Measurements from ENCODE around the gene ANK3.

DNA sequence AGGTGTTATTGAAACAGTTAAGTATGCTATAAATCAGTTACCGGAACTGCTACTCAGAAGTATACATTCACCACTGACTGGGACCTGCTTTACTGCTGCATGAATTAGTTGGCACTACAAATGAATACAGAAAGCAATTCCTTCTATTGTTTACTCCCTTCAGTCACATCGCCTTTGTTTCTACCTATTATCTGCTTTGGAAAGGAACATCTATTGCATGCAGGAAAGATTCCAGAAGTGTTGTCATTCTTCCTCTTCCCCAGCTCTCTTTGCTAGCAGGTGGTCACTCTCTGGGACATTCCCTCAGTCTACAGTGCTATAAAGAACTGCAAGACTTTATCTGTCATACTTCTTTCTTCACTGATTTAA lies 131.3 kb downstream of the ANK3 start:
- TF ChIP-seq, protein P1, sequence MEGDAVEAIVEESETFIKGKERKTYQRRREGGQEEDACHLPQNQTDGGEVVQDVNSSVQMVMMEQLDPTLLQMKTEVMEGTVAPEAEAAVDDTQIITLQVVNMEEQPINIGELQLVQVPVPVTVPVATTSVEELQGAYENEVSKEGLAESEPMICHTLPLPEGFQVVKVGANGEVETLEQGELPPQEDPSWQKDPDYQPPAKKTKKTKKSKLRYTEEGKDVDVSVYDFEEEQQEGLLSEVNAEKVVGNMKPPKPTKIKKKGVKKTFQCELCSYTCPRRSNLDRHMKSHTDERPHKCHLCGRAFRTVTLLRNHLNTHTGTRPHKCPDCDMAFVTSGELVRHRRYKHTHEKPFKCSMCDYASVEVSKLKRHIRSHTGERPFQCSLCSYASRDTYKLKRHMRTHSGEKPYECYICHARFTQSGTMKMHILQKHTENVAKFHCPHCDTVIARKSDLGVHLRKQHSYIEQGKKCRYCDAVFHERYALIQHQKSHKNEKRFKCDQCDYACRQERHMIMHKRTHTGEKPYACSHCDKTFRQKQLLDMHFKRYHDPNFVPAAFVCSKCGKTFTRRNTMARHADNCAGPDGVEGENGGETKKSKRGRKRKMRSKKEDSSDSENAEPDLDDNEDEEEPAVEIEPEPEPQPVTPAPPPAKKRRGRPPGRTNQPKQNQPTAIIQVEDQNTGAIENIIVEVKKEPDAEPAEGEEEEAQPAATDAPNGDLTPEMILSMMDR (tag by site-specific recombination; IDR thresholded peaks at IDR 0.05), result no peak
- TF ChIP-seq, protein P2, sequence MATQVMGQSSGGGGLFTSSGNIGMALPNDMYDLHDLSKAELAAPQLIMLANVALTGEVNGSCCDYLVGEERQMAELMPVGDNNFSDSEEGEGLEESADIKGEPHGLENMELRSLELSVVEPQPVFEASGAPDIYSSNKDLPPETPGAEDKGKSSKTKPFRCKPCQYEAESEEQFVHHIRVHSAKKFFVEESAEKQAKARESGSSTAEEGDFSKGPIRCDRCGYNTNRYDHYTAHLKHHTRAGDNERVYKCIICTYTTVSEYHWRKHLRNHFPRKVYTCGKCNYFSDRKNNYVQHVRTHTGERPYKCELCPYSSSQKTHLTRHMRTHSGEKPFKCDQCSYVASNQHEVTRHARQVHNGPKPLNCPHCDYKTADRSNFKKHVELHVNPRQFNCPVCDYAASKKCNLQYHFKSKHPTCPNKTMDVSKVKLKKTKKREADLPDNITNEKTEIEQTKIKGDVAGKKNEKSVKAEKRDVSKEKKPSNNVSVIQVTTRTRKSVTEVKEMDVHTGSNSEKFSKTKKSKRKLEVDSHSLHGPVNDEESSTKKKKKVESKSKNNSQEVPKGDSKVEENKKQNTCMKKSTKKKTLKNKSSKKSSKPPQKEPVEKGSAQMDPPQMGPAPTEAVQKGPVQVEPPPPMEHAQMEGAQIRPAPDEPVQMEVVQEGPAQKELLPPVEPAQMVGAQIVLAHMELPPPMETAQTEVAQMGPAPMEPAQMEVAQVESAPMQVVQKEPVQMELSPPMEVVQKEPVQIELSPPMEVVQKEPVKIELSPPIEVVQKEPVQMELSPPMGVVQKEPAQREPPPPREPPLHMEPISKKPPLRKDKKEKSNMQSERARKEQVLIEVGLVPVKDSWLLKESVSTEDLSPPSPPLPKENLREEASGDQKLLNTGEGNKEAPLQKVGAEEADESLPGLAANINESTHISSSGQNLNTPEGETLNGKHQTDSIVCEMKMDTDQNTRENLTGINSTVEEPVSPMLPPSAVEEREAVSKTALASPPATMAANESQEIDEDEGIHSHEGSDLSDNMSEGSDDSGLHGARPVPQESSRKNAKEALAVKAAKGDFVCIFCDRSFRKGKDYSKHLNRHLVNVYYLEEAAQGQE (tag by site-specific recombination; IDR thresholded peaks at IDR 0.05), result no peak
- TF ChIP-seq ZNF660 (tag by site-specific recombination; IDR thresholded peaks at IDR 0.05) (no peak), ZNF549 (tag by site-specific recombination; IDR thresholded peaks at IDR 0.05) (no peak), ZNF175 (tag by site-specific recombination; IDR thresholded peaks at IDR 0.05) (no peak), KLF16 (tag by site-specific recombination; IDR thresholded peaks at IDR 0.05) (no peak), ZEB2 (tag by site-specific recombination; IDR thresholded peaks at IDR 0.05) (no peak)
- TF ChIP-seq, protein P3, sequence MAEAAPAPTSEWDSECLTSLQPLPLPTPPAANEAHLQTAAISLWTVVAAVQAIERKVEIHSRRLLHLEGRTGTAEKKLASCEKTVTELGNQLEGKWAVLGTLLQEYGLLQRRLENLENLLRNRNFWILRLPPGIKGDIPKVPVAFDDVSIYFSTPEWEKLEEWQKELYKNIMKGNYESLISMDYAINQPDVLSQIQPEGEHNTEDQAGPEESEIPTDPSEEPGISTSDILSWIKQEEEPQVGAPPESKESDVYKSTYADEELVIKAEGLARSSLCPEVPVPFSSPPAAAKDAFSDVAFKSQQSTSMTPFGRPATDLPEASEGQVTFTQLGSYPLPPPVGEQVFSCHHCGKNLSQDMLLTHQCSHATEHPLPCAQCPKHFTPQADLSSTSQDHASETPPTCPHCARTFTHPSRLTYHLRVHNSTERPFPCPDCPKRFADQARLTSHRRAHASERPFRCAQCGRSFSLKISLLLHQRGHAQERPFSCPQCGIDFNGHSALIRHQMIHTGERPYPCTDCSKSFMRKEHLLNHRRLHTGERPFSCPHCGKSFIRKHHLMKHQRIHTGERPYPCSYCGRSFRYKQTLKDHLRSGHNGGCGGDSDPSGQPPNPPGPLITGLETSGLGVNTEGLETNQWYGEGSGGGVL (tag by site-specific recombination; IDR thresholded peaks at IDR 0.05), result no peak
- TF ChIP-seq, protein P4, sequence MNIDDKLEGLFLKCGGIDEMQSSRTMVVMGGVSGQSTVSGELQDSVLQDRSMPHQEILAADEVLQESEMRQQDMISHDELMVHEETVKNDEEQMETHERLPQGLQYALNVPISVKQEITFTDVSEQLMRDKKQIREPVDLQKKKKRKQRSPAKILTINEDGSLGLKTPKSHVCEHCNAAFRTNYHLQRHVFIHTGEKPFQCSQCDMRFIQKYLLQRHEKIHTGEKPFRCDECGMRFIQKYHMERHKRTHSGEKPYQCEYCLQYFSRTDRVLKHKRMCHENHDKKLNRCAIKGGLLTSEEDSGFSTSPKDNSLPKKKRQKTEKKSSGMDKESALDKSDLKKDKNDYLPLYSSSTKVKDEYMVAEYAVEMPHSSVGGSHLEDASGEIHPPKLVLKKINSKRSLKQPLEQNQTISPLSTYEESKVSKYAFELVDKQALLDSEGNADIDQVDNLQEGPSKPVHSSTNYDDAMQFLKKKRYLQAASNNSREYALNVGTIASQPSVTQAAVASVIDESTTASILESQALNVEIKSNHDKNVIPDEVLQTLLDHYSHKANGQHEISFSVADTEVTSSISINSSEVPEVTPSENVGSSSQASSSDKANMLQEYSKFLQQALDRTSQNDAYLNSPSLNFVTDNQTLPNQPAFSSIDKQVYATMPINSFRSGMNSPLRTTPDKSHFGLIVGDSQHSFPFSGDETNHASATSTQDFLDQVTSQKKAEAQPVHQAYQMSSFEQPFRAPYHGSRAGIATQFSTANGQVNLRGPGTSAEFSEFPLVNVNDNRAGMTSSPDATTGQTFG (tag by site-specific recombination; IDR thresholded peaks at IDR 0.05; ENCODE audit: borderline replicate concordance), result no peak
- TF ChIP-seq, protein P5, sequence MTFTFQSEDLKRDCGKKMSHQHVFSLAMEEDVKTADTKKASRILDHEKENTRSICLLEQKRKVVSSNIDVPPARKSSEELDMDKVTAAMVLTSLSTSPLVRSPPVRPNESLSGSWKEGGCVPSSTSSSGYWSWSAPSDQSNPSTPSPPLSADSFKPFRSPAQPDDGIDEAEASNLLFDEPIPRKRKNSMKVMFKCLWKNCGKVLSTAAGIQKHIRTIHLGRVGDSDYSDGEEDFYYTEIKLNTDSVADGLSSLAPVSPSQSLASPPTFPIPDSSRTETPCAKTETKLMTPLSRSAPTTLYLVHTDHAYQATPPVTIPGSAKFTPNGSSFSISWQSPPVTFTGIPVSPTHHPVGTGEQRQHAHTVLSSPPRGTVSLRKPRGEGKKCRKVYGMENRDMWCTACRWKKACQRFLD (tag by site-specific recombination; IDR thresholded peaks at IDR 0.05), result no peak
- TF ChIP-seq, protein P6, sequence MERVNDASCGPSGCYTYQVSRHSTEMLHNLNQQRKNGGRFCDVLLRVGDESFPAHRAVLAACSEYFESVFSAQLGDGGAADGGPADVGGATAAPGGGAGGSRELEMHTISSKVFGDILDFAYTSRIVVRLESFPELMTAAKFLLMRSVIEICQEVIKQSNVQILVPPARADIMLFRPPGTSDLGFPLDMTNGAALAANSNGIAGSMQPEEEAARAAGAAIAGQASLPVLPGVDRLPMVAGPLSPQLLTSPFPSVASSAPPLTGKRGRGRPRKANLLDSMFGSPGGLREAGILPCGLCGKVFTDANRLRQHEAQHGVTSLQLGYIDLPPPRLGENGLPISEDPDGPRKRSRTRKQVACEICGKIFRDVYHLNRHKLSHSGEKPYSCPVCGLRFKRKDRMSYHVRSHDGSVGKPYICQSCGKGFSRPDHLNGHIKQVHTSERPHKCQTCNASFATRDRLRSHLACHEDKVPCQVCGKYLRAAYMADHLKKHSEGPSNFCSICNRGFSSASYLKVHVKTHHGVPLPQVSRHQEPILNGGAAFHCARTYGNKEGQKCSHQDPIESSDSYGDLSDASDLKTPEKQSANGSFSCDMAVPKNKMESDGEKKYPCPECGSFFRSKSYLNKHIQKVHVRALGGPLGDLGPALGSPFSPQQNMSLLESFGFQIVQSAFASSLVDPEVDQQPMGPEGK (tag by site-specific recombination; IDR thresholded peaks at IDR 0.05), result no peak
